Measurements from ENCODE around the gene STK32B.
"Not testable (repeated sequence)": the region's sequence is repeated elsewhere in the genome, so short reads cannot be mapped to it uniquely, and the experiment has no call there.

The STK32B gene

DNA sequence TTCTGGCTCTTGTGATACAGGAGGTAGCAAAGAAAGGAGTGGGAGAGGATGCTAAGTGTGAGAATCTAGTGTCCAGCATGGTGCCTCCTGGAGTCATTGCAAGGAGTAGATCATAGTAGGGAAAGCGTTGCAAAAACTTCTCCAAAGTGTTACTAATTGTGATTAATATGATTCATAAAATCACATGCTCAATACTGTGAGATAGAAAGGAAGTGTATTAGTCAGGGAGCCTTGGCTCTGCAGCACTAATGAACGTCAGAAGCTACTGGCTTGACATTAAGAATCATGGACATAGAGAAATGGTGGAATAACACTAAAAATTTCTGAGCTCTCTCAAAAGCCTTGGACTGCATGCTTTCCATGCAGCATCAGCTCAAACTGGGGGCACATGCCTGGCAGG lies 358.0 kb downstream of the STK32B start:
- DNase-seq: no peak

- no peak for DNase-seq
These were observed 358.8 kb downstream of the STK32B start for GRCh38 chr4:5409972-5410618.

DNA sequence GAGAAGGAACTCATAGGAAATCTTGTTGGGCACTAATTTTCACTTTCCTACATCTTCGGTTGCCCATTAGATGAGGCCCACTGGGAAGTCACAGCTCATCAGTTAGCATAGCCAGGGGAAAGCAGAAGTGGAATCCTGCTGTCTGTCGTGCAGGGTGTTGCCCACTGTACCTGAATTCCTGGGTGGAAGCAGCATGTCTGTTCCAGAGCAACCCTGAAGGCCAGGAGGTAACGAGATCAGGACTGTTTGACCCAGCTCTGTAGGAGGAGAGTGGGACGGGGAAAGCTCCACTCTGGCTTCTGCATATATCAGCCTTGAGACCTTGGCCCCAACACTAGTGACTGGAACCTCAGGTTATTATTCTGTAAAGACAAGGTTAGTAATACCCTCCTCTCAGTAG lies 361.0 kb downstream of the STK32B start:
- no peak for DNase-seq

- no peak for DNase-seq
These were observed 361.5 kb downstream of the STK32B start for GRCh38 chr4:5412751-5413150.

DNA sequence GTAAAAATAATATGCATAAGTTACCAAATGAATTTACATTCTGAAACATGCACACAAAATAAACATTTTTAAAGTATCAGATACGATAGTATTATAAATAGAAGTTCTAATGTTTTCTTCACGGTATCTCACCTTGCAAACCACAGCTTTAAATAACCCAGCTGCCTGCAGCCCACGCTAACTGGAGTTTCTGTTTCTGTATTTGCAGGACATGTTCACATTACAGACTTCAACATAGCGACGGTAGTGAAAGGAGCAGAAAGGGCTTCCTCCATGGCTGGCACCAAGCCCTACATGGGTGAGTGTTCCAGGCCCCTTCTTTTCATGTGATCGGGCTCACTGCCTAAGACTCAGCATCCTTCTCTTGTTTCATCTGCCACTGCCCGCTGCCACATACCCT lies 365.4 kb downstream of the STK32B start:
- no peak for DNase-seq

DNA sequence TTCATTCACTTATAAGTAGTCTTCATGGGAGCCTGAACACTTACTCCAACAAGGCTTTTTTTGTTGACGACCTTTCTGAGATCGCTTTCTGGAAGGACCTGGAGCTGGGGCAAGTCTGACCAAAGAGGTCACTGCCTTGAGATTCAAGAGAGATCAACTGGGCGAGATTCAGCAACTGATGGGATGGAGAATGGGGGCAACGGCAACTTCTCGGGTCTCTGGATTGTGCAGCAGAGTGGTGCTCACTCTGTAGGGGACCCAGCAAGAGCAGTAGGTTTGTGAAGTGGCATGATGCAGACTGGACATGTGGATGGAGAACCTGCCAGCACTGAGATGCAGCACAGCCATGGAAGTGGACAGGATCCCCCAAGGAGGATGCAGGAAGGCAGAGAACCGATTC lies 369.0 kb downstream of the STK32B start:
- no peak for DNase-seq

GRCh38 chr4:5421416-5421815 lies 370.1 kb downstream of the STK32B start:
- DNase-seq: no peak

GRCh38 chr4:5422195-5422594 lies 370.9 kb downstream of the STK32B start:
- DNase-seq: no peak

DNA sequence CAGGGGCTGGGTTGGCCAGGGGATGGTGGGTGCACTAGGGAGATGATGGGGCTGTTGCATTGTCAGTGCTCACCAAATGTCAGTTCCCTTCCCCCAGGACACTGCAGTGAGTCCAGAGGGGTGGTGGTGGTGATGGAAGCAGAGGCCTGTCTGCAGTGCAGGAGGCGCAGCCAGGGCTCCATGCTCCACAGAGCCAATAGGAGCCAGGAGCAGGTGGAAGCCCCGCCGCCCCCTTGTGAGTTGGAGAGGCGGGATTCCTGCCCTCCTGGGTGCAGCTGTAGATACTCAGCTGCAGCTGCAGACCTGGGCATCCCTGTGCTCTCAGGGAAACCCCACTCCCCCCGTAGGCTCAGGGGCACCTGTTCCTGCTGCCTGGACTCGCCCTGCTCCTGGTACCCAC lies 372.4 kb downstream of the STK32B start:
- no peak for DNase-seq

DNA sequence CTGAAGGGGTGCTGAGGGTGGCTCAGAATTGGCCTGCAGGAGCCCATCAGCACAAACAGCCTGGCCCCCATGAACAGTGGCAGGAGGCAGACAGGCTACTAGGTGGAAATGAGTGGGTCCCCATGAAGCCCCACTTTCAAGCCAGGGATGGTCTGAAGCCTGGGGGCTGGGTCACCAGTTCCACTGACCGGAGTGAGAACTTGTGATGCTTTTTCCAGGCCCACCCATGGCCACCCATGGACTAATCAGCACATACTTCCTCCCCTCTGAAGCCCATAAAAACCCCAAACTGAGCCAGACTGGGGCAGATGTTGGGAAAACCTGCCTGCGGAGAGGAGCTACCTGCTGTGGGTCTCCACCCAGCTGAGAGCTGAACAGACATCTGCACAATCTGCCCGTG lies 372.9 kb downstream of the STK32B start:
- DNase-seq: no peak

GRCh38 chr4:5424901-5425300 lies 373.6 kb downstream of the STK32B start:
- DNase-seq: no peak

- no peak for DNase-seq
These were observed 378.5 kb downstream of the STK32B start for GRCh38 chr4:5429747-5430146.

- no peak for DNase-seq
These were observed 381.9 kb downstream of the STK32B start for GRCh38 chr4:5433196-5433595.

- DNase-seq: no peak
These were observed 383.9 kb downstream of the STK32B start for GRCh38 chr4:5435201-5435600.

DNA sequence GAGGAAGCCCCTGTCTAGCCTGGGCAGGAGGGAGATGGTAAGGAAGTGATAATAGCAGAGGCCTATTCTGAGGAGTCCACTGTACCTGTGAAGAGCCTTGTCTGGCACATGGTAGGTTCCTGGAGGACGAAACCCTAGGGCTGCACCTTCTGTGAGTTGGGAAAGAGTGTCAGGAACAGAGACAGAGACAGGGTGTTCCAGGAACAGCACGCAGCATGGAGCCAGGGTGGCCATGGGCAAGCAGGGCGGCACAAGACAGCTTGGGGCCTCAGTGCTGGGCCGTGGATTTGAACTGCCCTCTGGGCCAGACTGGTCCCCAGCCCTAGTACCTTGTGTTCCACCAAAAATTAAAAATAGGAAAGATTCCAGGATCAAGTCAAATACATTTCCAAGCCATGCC lies 384.5 kb downstream of the STK32B start:
- no peak for DNase-seq

DNA sequence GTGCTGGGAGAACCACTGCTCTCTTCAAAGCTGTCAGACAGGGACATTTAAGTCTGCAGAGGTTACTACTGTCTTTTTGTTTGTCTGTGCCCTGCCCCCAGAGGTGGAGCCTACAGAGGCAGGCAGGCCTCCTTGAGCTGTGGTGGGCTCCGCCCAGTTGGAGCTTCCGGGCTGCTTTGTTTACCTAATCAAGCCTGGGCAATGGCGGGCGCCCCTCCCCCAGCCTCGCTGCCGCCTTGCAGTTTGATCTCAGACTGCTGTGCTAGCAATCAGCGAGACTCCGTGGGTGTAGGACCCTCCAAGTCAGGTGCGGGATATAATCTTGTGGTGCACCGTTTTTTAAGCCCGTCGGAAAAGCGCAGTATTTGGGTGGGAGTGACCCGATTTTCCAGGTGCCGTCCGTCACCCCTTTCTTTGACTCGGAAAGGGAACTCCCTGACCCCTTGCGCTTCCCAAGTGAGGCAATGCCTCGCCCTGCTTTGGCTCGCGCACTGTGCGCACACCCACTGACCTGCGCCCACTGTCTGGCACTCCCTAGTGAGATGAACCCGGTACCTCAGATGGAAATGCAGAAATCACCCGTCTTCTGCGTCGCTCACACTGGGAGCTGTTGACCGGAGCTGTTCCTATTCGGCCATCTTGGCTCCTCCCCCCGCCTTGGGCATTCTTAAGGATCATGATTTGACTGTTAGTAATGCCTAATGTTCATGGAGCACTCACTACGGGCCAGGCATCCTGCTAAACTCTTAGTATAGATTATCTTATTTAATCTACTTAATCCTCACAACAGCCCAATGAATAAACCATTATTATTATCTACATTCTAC lies 392.9 kb downstream of the STK32B start:
- not testable (repeated sequence) for DNase-seq

DNA sequence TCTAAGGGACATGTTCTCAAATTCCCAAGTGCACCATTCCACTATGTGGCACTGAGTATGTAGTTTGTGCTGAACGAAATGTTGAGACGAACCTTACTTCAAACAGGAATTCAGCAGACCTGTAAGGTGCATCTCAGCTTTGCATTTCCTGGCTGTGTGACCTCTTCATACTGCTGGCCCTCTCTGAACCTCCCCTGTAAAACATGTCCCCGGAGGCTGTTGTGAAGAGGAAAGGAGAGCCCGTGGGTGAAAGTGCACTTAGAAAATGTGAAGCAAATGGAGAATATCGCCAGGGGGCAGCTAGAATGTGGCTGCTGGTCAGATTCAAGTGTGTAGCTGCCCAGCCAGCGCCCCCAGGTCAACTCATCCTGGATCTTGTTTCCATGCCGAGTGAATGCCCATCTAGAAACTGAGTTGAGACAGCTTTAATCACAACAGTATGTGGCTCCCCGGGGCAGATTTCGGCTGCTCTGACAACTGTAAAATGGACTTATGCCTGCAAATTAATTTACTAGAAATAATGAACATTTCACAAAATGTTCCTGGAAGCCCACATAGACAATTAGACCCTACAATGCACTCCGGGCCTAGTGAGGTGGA lies 393.7 kb downstream of the STK32B start:
- no peak for DNase-seq

- DNase-seq: no peak
These were observed 395.4 kb downstream of the STK32B start for GRCh38 chr4:5446595-5447226.

GRCh38 chr4:5447755-5448154 lies 396.5 kb downstream of the STK32B start:
- DNase-seq: no peak

GRCh38 chr4:5448221-5448620 lies 396.9 kb downstream of the STK32B start:
- DNase-seq: no peak

DNA sequence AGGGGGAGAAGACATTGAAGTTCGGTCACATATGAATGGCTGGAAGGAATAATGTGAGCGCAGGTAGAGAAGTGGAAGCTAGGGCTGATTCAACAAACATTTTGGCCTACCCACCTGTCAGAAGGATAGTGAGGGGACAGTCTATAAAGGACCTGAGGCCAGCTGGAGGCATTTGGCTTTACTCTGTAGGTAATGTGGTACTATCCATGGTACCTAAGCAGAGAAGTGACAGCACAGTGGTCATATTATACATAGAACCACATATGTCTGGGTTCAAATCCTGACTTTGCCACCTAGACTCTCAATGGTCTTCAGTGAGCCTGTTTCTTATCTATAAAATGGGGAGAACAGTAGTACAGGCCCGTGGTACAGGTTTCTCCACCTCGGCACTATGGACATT lies 400.0 kb downstream of the STK32B start:
- DNase-seq: no peak

GRCh38 chr4:5452156-5452555 lies 400.9 kb downstream of the STK32B start:
- no peak for DNase-seq

- DNase-seq: no peak
These were observed 403.8 kb downstream of the STK32B start for GRCh38 chr4:5455003-5455585.

Data from CD4-positive, alpha-beta T cell treated with Interleukin-10 for 1 hour (primary cell).